Cardiac fibroblast (primary cell): Measurements from ENCODE around the gene NBPF1.
"Not testable (repeated sequence)": the region's sequence is repeated elsewhere in the genome, so short reads cannot be mapped to it uniquely, and the experiment has no call there.

ENCODE experiments used
- DNase-seq, 2 donors: peaks; one replicate each; pipeline versions ENCODE4 v3.0.0 to v3.0.0-alpha.2; 2010; ENCODE audit warnings: low read depth in 2 of 2
- H3K4me3 ChIP-seq, 2 donors: replicated peaks in 1 of 2; 1 replicate in 1 of 2; 2 replicates in 1 of 2; pipeline ENCODE4 v1.5.1; 2011; ENCODE audit warnings: low read depth in 2 of 2, low read length in 2 of 2, mild to moderate bottlenecking in 2 of 2, moderate library complexity in 1 of 2
- TF ChIP-seq, protein P1 (sequence below): IDR thresholded peaks from one replicate; pipeline ENCODE4 v1.5.1; 2011; ENCODE audit warnings: low read depth, mild to moderate bottlenecking, low read length, inconsistent platforms

Gene NBPF1

DNA sequence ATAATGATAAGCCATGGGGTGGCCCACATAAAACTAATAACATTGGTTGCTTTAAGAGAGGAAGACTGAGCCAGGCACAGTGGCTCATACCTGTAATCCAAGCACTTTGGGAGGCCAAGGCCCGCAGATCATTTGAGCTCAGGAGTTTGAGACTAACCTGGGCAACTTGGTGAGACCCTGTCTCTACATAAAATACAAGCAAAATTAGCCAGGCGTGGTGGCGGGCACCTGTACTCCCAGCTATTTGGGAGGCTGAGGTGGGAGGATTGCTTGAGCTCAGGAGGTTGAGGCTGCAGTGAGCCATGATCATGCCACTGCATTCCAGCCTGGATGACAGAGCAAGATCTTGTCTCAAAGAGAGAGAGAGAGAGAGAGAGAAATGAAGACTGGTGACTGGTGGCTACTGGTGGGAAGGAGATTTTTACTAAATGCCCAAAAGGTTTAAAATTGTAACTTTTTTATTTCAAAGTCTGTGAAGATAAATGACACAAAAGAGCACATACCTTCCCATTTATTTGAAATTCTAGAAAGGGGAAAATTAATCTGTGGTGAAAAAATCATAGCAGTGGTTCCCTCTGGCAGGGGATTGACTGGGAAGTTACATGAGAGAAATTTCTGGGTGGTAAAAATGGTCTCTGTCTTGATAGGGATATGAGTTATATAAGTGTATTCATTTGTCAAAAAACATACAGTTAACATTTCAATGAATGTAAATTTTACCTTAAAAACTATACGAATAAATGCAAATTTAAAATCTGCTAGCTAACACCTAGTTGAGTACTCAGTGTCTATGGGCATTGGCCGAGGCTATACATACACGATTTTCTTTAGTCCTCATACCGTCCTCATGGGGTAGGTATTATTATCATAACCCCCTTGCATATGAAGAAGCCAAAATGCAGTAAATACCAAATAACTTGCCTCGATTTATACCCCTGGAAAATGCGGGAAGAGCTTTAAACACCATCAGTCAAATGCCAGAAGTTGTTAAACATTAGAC, 2.2 kb upstream of the NBPF1 start:
- TF ChIP-seq, protein P1, sequence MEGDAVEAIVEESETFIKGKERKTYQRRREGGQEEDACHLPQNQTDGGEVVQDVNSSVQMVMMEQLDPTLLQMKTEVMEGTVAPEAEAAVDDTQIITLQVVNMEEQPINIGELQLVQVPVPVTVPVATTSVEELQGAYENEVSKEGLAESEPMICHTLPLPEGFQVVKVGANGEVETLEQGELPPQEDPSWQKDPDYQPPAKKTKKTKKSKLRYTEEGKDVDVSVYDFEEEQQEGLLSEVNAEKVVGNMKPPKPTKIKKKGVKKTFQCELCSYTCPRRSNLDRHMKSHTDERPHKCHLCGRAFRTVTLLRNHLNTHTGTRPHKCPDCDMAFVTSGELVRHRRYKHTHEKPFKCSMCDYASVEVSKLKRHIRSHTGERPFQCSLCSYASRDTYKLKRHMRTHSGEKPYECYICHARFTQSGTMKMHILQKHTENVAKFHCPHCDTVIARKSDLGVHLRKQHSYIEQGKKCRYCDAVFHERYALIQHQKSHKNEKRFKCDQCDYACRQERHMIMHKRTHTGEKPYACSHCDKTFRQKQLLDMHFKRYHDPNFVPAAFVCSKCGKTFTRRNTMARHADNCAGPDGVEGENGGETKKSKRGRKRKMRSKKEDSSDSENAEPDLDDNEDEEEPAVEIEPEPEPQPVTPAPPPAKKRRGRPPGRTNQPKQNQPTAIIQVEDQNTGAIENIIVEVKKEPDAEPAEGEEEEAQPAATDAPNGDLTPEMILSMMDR: no peak
- no peak for DNase-seq

GRCh38 chr1:16614361-16615252, 1.2 kb upstream of the NBPF1 start:
- H3K4me3 ChIP-seq: no peak overlapping the region
- TF ChIP-seq, protein P1: no peak
- DNase-seq: no peak

More for the DNA sequence above, 2.2 kb upstream of the NBPF1 start:
- no peak overlapping the region for H3K4me3 ChIP-seq

GRCh38 chr1:16612332-16613172, 812 bp downstream of the NBPF1 start:
- peak; percentile 92 to 93 for DNase-seq
- TF ChIP-seq, protein P1: no peak
- peak overlapping the region; percentile 68 for H3K4me3 ChIP-seq

GRCh38 chr1:16611981-16612331, 1.4 kb downstream of the NBPF1 start:
- peak overlapping the region; percentile 68 for H3K4me3 ChIP-seq
- DNase-seq: not testable (repeated sequence)

DNA sequence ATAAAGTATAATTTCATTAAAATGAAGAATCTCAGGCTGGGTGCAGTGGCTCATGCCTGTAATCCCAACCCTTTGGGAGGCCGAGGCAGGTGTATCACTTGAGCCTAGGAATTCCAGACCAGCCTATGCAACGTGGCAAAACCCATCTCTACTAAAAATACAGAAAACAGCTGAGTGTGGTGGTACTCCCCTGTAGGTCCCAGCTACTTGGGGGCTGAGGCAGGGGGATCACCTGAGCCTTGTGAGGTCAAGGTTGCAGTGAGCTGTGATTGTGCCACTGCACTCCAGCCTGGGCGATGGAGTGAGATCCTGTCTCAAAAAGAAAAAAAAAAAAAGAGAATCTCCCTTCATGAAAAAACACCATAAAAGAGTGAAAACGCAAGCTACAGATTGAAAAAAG, 2.2 kb downstream of the NBPF1 start:
- not testable (repeated sequence) for H3K4me3 ChIP-seq, DNase-seq

DNA sequence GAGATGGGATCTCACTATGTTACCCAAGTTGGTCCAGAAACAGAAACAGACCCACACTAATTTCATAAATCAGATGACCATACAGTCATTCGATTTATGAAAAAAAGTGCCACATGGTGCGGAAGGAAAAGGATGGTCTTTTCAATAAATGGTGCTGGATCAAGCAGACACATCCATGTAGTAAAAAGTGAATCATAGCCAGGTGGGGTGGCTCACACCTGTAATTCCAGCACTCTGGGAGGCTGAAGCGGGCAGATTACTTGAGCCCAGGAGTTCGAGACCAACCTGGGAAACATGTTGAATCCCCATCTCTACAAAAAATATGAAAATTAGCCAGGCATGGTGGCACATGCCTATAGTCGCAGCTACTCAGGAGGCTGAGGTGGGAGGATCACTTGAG, 2.8 kb downstream of the NBPF1 start:
- DNase-seq, H3K4me3 ChIP-seq: not testable (repeated sequence)

GRCh38 chr1:16609761-16610160, 3.6 kb downstream of the NBPF1 start:
- DNase-seq: not testable (repeated sequence)

DNA sequence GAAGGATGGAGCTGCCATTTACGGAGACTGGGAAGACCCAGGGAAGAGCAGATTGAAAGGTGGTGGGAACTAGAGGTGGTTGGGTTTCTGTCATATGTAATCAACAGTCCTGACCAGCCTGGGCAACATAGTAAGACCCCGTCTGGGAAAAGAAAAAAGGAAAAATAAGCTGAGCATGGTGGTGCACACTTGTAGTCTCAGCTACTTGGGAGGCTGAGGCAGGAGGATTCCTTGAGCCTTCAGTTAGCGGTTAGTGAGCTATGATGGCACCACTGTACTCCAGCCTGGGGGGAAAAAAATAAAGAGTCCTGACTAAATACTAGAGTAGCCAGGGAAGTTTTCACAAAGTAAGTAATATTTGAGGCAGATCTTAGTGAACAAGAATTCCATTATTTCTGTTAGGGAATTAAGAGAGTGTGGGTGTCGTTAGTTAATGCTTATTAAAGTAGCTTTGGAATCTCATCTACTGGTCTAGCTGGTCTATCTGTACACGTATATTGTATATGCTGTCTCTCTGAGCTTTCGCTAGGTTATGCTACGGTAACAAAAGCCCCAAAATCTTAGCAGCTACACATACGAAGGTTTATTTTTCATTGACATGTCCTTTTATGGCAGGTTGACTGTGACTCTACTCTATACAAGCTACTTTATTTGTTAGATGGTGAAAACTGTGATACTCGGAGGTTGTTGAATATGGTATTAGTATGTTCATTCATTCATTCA, 4.4 kb downstream of the NBPF1 start:
- TF ChIP-seq, protein P1: no peak
- no peak for DNase-seq
- no peak overlapping the region for H3K4me3 ChIP-seq

More at GRCh38 chr1:16609761-16610160, 3.6 kb downstream of the NBPF1 start:
- H3K4me3 ChIP-seq: not testable (repeated sequence)

DNA sequence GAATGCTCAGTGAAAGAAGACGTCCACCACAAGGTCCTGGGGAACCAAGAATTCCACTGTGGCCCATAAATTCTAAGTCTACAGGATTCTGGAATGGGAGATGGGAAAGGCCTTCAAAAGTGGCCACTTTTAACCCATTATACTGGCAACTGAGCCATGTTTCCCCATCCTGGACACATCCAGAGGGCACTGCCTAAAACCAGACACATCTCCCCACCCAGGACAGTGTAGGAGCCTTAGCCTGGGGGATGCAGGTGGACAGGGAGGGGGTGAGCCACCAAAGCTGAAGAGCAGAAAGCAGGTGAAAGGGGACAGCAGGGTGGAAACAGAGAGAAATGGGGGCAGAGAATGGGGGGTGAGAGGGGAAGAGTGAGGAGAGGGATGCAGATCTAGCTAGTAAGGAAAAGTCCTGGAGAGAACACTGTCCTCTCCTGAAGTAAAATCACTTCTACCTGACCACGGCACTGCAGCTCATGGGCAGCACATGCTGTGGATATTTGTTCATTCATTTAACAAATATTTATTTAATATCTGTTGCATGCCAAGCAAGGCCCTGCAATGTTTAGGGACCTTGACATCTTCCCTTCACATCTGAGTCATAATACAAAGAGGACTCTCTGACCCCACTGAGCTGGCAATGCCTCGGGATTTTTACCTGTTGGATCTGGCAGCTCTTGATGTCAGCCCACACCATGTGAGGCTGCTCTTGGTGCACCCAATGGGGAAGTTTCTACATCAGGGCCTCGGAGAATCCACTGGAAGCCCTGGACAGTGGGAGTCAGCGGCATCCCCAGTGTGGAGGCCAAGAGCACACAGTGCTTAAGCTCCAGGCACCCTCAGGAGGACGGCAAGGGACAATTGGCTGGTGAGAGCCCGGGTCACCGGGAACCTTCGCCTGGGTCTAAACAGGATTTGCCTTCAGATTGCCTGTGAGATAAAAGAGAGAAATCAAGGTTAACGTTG, 5.2 kb downstream of the NBPF1 start:
- H3K4me3 ChIP-seq, DNase-seq: not testable (repeated sequence)
